Cardiac fibroblast (primary cell): ENCODE data around the gene HBG2.
A peak's percentile ranks its signal among the peaks of the same experiment; 100 is the strongest.

Source experiments
- DNase-seq, 2 donors: peaks; one replicate each; pipeline versions ENCODE4 v3.0.0 to v3.0.0-alpha.2; 2010; ENCODE audit warnings: low read depth in 2 of 2
- H3K4me3 ChIP-seq, 2 donors: replicated peaks in 1 of 2; 1 replicate in 1 of 2; 2 replicates in 1 of 2; pipeline ENCODE4 v1.5.1; 2011; ENCODE audit warnings: low read depth in 2 of 2, low read length in 2 of 2, mild to moderate bottlenecking in 2 of 2, moderate library complexity in 1 of 2
- TF ChIP-seq, protein P1 (sequence below): IDR thresholded peaks from one replicate; pipeline ENCODE4 v1.5.1; 2011; ENCODE audit warnings: low read depth, mild to moderate bottlenecking, low read length, inconsistent platforms

HBG2 gene

DNA sequence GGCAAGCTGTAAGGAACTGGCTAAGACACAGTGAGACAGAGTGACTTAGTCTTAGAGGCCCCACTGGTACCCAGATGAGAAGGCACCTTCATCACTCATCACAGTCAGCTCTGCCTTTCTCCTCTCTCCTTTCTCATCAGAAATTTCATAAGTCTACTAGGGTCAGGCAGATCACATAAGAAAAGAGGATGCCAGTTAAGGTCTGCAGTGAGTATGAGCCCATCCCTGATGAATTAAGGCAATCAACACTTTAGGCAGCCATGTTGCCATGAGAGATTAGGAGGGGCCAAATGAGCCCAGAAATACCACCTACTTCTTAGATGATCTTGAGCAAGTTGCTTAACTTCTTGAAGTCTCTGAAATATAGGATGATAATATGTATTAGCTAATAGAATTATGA lies 27.0 kb upstream of the HBG2 start:
- TF ChIP-seq, protein P1, sequence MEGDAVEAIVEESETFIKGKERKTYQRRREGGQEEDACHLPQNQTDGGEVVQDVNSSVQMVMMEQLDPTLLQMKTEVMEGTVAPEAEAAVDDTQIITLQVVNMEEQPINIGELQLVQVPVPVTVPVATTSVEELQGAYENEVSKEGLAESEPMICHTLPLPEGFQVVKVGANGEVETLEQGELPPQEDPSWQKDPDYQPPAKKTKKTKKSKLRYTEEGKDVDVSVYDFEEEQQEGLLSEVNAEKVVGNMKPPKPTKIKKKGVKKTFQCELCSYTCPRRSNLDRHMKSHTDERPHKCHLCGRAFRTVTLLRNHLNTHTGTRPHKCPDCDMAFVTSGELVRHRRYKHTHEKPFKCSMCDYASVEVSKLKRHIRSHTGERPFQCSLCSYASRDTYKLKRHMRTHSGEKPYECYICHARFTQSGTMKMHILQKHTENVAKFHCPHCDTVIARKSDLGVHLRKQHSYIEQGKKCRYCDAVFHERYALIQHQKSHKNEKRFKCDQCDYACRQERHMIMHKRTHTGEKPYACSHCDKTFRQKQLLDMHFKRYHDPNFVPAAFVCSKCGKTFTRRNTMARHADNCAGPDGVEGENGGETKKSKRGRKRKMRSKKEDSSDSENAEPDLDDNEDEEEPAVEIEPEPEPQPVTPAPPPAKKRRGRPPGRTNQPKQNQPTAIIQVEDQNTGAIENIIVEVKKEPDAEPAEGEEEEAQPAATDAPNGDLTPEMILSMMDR, result no peak
- no peak overlapping the region for H3K4me3 ChIP-seq
- DNase-seq, result no peak

DNA sequence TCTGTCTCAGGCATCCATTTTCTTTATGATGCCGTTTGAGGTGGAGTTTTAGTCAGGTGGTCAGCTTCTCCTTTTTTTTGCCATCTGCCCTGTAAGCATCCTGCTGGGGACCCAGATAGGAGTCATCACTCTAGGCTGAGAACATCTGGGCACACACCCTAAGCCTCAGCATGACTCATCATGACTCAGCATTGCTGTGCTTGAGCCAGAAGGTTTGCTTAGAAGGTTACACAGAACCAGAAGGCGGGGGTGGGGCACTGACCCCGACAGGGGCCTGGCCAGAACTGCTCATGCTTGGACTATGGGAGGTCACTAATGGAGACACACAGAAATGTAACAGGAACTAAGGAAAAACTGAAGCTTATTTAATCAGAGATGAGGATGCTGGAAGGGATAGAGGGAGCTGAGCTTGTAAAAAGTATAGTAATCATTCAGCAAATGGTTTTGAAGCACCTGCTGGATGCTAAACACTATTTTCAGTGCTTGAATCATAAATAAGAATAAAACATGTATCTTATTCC lies 26.1 kb upstream of the HBG2 start:
- TF ChIP-seq, protein P1, result no peak
- peak; percentile 96 to 100 for DNase-seq
- no peak overlapping the region for H3K4me3 ChIP-seq

DNA sequence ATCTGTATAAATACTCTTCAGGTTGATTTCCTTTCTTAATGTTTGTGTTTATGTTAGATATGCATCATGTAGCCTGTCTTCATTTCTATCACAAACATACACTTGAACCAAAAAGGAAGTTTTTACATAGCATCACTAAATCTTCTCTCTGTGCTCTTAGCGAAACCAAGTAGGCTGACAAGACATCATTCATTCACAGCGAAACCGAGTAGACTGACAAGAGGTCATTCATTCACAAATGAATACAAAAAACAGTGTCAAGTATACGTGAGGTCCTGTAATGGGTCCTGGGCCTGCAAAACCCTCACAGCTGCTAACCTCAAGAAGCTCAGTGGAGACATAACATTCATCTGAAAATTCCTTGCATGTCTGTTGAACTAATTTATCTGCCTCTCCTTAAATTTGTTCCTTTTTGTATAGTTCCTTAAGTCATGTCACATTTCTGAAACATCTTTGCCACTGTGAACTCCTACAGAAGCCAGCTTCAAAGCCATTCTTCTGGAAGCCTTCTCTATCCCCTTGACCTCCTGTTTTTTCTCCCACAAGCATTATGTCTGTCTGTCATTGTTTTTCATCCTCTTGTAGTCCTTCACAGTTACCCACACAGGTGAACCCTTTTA lies 25.0 kb upstream of the HBG2 start:
- DNase-seq, result no peak
- no peak overlapping the region for H3K4me3 ChIP-seq

DNA sequence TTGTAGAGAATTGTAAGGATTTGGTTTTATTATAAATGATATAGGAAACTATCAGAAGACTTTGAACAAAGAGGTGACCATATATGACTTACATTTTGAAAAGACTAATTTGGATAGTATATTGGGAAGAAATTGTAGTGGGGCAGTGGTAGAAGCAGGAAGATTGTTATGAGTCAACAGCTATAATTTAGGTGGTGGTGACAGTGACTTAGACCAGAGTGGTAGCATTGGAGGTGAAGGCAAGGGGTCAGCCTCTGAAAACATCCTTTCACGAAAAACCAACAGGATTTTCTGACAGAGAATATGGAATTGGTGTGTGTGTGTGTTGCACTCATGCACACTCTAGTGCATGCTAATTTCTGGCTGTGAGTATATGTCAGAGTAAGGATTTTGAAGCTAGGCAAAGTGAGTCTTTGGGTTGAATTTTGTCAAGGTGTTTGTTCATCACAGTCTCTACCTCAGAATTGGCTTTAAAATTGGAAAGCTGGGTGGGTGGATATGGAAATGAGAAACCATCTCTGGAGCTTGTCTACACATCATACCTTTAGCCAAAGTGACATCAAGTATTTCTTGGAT lies 23.3 kb upstream of the HBG2 start:
- TF ChIP-seq, protein P1, result no peak
- no peak for DNase-seq
- no peak overlapping the region for H3K4me3 ChIP-seq

More for the DNA sequence above, 25.0 kb upstream of the HBG2 start:
- TF ChIP-seq, protein P1, result no peak

DNA sequence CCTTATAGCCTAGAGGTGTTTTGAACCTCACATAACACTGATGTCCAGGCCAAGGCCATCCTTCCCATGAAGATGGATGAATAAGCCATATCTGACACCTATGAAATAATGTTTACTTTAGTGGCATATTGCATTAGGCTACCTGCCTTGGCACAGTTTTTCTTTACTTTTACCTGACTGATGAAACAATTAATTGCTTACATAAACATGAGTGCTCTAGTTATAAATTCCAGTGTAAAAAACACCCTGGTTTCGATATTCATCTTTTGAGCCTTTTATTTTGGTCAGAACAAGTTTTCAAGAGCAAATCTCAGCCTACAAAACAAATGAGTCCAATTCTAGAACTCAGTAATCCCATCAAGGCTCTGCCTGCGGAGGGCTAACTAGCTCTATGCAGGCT lies 22.1 kb upstream of the HBG2 start:
- H3K4me3 ChIP-seq, result no peak overlapping the region
- TF ChIP-seq, protein P1, result no peak
- no peak for DNase-seq

DNA sequence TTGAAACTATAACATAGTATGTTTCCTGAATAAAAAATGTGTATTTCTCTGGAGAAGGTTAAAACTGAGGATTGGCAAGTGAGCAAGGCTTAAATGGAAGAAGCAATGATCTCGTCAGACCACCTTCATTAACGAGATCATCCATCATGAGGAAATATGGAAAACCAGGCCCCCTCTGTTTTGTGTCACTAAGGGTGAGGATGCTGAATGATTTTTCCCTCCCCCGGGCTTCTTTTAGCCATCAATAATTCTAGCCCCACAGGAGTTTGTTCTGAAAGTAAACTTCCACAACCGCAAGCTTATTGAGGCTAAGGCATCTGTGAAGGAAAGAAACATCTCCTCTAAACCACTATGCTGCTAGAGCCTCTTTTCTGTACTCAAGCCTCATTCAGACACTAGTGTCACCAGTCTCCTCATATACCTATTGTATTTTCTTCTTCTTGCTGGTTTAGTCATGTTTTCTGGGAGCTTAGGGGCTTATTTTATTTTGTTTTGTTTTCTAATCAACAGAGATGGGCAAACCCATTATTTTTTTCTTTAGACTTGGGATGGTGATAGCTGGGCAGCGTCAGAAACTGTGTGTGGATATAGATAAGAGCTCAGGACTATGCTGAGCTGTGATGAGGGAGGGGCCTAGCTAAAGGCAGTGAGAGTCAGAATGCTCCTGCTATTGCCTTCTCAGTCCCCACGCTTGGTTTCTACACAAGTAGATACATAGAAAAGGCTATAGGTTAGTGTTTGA lies 21.0 kb upstream of the HBG2 start:
- no peak overlapping the region for H3K4me3 ChIP-seq
- TF ChIP-seq, protein P1, result no peak
- DNase-seq, result peak in 1 of 2 donors; percentile 14
